IPS-11a (cell line): ENCODE data around the gene THUMPD2.
"Not testable (repeated sequence)": the region's sequence is repeated elsewhere in the genome, so short reads cannot be mapped to it uniquely, and the experiment has no call there.

Source experiments
- H3K4me3 ChIP-seq: one replicate; pipeline ENCODE4 v1.5.1; 2013; ENCODE audit warnings: low read depth, low read length, control low read depth

The THUMPD2 gene, protein sequence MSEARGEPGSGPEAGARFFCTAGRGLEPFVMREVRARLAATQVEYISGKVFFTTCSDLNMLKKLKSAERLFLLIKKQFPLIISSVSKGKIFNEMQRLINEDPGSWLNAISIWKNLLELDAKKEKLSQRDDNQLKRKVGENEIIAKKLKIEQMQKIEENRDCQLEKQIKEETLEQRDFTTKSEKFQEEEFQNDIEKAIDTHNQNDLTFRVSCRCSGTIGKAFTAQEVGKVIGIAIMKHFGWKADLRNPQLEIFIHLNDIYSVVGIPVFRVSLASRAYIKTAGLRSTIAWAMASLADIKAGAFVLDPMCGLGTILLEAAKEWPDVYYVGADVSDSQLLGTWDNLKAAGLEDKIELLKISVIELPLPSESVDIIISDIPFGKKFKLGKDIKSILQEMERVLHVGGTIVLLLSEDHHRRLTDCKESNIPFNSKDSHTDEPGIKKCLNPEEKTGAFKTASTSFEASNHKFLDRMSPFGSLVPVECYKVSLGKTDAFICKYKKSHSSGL

DNA sequence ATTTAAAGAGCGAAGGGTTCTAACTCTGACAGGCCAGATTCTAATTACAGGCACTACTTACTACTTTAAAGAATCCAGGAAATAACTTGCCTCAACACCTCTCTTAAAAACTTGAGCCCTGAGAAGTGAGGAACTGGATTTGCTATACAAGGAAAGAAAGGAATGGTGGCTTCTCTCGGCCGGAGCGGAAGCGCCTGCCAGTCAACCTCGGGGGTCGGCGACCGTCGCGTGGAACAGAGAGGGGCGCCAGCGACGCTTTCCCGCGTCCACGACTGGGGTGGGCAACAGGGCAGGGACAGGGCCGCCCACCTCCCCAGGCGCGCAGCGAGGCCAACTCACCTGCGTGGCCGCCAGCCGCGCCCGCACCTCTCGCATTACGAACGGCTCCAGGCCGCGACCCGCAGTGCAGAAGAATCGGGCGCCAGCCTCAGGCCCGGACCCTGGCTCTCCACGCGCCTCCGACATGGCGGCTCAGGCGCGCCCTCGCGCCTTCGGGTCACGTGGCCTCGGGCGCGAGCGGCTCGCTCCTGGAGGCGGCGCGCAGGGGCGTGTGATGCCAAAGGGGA, at the start of gene THUMPD2:
THUMPD2 (minus strand) TSS at position 484 of the 566 bp plus-strand sequence; CDS start at position 465, 19 bp downstream.
- H3K4me3 ChIP-seq = peak within 1 kb of the TSS; percentile 77

GRCh38 chr2:39821871-39822270, 42.8 kb upstream of the THUMPD2 start:
- no peak overlapping the region for H3K4me3 ChIP-seq

GRCh38 chr2:39816845-39817244, 37.8 kb upstream of the THUMPD2 start:
- no peak overlapping the region for H3K4me3 ChIP-seq

DNA sequence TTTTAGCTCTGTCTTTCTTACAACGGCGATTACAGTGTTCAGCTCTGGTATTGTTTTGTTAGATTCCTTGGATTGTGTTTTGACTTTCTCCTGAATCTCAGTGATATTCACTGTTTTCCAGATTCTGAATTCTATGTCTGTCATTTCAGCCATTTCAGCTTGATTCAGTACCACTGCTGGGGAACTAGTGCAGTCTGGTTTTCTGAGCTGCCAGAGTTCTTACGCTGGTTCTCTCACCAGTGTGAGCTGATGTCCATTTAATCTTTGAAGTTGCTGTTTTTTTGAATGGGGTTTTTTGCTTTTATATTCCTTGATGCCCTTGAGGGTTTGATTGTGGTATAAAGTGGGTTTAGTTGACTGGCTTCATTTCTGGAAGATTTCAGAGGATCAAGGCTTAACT, 37.4 kb upstream of the THUMPD2 start:
- H3K4me3 ChIP-seq = no peak overlapping the region

DNA sequence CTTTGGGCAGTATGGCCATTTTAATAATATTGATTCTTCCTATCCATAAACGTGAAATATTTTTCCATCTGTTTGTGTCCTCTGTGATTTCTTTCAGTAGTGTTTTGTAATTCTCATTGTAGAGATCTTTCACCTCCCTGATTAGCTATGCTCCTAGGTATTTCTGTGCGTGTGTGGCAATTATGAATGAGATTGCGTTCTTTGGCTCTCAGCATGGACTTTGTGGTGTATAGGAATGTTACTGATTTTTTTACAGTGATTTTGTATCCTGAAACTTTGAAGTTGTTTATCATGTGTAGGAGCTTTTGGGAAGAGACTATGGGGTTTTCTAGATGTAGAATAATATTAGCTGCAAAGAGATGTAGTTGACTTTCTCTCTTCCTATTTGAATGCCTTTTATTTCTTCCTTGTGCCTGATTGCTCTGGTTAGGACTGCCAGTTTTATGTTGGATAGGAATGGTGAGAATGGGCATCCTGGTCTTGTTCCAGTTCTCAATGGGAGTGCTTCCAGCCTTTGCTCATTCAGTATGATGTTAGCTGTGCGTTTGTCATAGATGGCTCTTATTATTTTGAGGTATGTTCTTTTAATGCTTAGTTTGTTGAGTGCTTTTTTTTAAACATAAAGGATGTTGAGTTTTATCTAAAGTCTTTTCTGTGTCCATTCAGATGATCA, 27.0 kb upstream of the THUMPD2 start:
- H3K4me3 ChIP-seq = no peak overlapping the region

- no peak overlapping the region for H3K4me3 ChIP-seq
Observed at GRCh38 chr2:39803839-39804238, 24.8 kb upstream of the THUMPD2 start.

DNA sequence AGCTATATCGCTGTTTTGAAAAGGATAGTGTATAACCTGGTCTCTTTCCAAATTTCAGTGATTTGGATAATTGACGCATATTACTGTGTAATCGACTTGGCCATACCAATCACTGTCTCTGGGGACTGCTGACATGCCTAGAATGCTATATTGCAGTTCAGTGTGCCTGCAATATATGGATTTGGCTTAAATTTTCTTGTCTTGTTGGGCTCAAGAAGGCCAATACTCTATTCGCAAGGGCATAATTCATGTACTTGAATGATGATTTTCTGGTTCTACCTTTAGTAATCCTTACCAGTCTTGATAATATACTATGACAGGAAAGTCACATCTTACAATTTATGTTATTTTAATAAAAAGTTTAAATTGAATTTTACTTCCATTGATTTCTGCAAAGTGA, 21.7 kb upstream of the THUMPD2 start:
- H3K4me3 ChIP-seq = no peak overlapping the region

GRCh38 chr2:39796134-39796533, 17.1 kb upstream of the THUMPD2 start:
- no peak overlapping the region for H3K4me3 ChIP-seq

- H3K4me3 ChIP-seq = not testable (repeated sequence)
Observed at GRCh38 chr2:39790216-39790818, 11.3 kb upstream of the THUMPD2 start.

- no peak overlapping the region for H3K4me3 ChIP-seq
Observed at GRCh38 chr2:39787950-39788349, 8.9 kb upstream of the THUMPD2 start.

- no peak overlapping the region for H3K4me3 ChIP-seq
Observed at GRCh38 chr2:39786761-39787522, 7.9 kb upstream of the THUMPD2 start.

DNA sequence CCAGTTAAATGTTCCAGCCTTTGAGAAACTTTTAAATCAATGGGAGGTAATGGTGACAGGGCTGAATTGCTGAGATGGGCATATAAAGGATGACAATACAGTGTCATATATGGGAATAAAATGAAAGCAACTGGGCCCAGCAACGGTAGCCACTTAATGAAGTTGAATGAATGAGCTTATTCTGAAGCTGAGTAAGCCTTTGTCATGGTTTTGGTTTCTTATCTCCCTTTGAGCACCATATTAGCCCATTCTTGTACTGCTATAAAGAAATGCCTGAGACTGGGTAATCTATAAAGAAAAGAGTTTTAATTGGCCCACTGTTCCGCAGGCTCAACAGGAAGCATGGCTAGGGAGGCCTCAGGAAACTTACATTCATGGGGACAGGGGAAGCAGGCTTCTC, 3.5 kb upstream of the THUMPD2 start:
- no peak overlapping the region for H3K4me3 ChIP-seq

DNA sequence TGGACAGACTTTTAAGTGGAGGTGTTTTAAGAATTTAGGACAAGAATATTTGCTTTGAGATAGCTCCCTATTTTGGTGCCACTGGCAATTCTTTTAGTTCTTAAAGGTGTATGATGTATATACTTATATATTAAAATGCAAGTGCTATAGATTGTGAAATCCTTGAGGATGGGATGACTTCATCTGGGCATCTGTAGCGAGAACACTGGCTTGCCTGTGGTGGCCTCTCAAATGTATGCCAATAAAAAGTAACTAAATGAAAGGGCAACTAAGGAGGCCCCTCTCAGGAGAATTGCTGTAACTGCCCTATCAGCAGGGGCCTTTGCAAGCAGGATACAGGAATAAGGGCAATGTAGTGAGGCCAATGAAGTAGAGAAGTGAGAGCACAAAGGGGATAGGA, 2.6 kb upstream of the THUMPD2 start:
- no peak overlapping the region for H3K4me3 ChIP-seq

DNA sequence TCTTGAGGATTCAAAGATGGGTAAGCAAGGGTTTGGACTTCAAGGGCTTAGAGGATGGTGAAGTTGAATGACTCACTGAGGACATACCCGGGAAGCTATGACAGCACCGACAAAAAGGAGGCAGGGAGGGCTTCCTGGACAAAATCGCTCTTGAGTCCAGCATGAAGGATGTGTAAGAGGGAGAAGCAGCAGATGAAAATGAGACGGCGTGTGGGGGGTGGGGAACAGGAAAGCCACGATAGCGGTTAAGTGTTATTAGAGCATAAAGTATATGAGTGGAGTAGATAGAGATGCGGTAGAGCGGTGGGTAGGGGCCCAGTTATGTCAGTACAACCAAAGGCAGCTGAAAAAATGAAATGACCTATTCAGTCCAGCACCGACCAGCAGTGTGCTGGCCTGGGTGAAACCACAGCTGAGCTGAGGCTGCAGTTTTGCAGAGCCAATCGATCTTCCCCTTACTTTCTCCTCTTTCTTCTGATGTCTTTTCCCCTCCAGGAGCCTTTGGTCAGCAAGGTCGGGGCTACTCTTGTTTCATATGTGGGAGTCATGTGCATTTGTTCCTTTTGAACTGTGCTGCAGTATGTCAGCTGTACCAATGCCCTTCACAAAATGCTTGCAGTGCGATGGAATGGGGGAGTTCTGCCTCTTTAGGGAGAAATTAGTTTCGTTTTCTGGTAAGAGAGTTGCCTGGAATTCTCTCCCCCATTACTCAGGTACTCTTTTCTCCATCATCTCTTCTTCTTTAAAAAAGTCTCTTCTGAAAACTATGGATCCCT, 2.0 kb upstream of the THUMPD2 start:
- H3K4me3 ChIP-seq = no peak overlapping the region

- no peak overlapping the region for H3K4me3 ChIP-seq
Observed at GRCh38 chr2:39779927-39780326, 869 bp upstream of the THUMPD2 start.

DNA sequence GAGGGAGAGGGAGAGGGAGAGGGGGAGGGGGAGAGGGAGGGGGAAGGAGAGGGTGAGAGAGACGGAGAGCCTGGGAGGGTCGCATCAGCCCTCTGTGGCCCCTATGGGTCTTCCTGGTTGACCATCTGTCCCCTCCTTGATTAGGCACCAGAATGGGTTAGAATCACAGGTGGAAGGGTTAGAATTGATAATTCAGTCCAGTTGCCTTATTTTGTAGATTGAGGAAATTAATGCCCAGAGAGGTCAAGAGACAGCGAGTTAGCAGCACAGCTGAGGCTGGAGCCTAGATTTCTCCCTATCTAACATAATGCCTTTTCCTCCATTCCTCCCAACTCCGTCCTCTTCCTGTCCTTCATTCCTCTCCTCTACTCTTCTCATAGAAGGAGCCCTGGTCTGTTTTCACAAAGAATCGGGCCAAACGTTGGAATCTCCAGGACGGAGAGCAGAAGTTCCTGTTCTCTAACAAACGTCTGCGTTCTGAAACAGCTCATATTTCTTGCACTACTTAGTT, 338 bp upstream of the THUMPD2 start:
- peak overlapping the region; percentile 25 for H3K4me3 ChIP-seq

GRCh38 chr2:39778233-39778632, 825 bp downstream of the THUMPD2 start:
- peak overlapping the region; percentile 77 for H3K4me3 ChIP-seq

- no peak overlapping the region for H3K4me3 ChIP-seq
Observed at GRCh38 chr2:39772812-39773152, 6.3 kb downstream of the THUMPD2 start.

- H3K4me3 ChIP-seq = no peak overlapping the region
Observed at GRCh38 chr2:39772086-39772811, 6.8 kb downstream of the THUMPD2 start.
